GM18519 (cell line): ENCODE data around the gene EXOC6B.

Source experiments
- ATAC-seq: cut with Tn5 transposase; IDR thresholded peaks from one replicate; pipeline ENCODE4 v1.9.1; 2021; ENCODE audit warnings: mild to moderate bottlenecking, moderate library complexity; ENCODE audit not compliant: unreplicated experiment, low FRiP score

Gene EXOC6B

DNA sequence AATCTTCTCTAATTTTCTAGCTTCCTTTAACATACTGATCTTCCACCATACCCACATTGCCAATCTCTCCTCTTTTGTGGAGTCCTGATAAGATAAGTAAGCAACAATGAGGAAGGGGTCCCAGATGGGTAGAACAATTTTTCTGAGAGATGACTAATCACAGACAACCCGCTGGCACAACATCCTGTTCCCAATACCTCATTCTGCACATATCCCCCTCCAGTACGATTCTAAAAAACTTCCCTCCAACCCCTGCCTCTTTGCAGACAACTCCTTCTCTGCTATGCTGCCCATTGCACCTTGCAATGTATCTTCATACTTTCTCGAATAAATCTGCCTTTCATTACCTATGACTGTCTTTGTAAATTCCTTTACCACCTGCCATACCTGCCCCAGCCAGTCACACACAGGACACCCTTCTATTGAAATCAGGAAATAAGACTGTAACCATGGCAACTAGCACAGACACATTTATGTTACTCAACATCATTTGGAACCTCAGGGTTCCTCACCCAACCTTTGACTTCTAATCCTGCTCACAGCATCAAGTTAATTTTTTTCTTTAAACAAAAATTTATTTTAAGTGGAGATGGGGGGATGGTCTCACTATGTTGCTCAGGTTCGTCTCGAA is 7.4 kb upstream of the EXOC6B start:
- ATAC-seq = no peak

DNA sequence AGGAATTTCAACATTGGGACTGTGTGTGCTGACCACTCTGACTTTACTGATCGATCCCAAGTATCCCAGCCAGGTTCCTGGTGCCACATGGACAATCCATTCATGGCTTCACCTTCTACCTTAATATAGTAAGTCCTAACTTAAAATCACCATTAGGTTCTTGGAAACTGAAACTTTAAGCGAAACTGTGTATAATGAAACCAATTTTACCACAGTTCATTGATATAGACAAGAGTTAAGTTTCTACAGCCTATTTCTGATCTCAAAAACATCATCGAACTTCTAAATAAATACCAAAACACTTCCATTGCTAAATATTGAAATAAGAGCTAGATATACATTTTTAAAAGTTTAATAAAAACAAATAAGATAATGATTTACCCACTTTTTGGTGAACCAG is 4.4 kb upstream of the EXOC6B start:
- ATAC-seq = no peak

GRCh38 chr2:72828840-72829507 is 3.1 kb upstream of the EXOC6B start:
- ATAC-seq = no peak

DNA sequence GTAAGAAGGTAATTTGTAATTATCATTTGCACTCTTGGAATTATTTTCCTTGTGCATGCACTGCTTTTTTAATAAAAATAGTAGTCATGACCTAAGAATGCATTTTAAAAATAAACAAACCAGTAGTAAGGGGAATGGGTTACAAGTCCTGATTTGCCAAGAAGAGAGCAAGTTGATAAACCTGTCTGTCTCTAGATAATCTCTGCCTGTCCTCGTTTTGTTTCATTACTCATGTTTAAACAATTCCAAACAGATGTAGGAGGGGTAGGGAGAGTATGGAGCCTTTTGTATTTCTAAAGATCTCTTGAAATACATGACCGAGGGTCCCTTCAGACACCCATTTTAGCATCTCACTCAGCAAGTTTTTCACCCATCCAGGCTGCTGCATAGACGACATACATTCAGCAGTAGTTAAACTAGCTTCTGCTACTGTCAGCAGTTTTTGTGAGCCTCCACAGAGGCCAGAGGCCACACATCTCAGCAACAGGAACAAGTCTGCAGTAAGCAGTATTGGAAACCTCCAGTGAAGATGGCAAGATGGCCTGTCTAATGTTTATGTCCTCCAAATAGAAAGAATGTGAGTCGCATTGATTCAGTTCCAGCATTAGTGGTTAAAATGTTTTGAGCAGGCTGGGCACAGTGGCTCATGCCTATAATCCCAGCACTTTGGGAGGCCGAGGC is 2.3 kb upstream of the EXOC6B start:
- ATAC-seq = no peak

DNA sequence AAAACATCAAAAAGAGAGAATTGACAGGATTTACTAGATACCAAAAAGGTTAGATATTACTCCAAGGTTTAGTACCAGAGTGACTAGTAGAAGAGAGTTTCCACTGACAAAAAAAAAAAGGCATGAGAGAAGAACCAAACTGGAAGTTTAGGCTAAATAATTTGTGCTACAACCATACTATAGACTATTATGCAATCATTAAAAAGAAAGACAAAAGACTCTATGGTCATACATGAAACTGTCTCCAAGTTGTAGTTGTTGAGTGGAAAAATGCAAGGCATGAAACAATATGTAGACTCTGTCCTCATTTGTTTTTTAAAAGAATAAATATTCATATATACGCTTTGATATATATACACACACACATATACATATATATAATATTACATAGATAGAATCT is 1.7 kb upstream of the EXOC6B start:
- no peak for ATAC-seq

DNA sequence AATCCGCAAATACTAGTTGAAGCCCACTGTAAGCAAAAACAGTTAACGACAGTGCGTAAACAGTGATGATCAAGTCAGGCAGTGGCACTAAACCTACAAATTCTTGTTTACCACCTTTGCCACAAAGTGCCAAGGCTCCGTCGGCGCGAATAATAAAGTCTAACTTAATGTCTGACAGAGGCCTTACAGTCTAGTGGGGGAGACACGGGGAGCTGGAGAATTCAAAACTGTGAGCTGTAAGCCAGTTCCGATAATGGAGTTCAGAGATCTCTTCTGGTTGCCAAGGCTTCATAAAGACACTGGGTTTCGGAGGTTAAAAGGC is 284 bp upstream of the EXOC6B start:
- no peak for ATAC-seq

DNA sequence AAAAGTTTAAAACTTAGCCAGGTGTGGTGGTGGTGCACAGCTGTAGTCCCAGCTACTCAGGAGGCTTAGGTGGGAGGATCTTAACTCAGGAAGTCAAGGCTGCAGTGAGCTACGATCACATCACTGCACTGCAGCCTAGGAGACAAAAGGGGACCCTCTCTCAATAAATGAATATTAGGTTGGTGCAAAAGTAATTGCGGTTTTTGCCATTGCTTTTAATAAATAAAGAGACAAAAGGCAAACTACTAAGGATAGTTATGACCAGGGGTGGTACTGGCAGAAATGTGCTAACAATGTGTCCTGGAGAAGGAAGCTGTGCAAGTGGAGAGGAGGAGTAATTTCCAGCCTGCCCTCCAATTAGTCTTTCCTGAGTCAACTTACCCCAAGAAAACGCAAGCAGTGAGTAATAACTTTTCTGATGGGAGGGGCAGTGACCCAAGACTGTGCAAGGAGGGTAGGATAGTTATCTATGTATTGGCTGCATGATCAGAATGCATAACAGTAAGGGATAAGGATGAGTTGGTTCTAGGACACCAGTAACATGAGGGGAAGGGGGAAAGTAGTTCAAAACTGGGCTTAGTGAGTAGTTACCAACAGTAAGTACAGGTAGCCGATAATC is 1.5 kb downstream of the EXOC6B start:
- no peak for ATAC-seq

DNA sequence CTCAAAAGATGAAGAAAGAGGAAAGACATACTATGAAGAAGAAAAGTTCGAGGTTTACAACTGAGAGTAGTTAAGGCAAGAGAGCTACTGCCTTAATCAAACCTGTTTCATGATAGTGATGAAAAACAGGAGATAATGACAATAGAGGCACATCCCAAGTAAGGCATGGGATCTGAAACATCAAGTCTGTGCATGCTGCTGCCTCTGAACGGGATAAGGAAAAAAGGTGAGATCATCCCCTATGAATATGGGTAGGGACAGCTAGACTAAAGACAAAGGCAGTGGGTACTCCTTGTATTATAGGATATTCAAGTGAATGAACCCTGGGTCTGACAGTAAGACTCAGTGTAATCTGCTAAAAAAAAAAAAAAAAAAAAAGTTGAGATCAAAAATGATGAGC is 3.0 kb downstream of the EXOC6B start:
- no peak for ATAC-seq

DNA sequence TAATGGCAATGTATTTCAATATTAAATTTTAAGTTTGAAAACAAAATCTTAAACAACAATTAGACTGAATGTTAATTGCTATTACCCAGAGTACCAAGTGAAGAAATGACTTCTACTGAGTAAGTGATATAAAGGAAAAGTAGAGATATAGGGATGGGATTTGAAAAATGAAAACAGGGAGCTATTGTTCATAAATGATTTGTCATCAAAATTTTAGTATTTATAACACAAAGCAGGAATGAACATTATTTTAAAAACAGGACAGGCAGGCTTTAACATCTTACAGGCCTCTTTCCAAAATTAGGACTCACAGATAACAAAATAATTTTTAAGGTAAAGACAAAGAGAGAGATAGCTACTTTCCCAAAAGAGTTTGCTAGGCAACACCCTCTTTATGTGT is 3.9 kb downstream of the EXOC6B start:
- ATAC-seq = no peak

GRCh38 chr2:72821118-72821517 is 4.7 kb downstream of the EXOC6B start:
- no peak for ATAC-seq

- no peak for ATAC-seq
Measured at GRCh38 chr2:72819501-72819900, 6.3 kb downstream of the EXOC6B start.

- no peak for ATAC-seq
Measured at GRCh38 chr2:72815655-72816278, 10.1 kb downstream of the EXOC6B start.

- ATAC-seq = no peak
Measured at GRCh38 chr2:72813841-72814240, 12.0 kb downstream of the EXOC6B start.

DNA sequence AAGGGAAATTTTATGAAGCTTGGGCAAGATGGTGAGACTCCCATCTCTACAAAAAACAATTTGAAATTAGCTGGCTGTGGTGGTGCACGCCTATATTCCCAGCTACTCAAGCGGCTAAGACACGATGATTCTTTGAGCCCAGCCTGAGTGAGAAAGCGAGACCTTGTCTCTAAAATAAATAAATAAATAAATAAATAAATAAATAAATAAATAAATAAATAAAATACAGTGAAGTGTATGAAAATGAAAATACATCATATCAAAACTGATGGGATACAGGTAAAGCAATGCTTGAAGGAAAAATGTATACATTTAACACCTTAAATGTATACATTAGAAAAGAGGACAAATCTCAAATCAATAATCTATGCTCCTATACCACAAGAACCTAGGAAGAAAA is 15.7 kb downstream of the EXOC6B start:
- no peak for ATAC-seq

DNA sequence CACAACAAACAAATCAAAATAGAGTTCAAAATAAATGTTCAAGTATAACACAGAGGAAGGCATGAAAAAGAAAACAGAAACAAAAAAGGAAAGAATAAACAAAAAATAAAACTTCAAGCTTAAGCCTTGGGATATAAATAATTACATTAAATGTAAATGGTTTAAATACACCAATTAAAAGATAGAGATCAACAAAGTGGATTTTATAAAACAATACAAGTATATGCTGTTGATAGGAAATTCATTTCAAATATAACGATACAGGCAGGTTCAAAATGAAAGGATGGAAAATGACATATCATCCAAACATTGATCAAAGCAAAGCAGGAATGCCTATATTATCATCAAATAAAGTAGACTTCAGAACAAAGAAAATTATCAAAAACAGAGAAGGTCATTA is 16.7 kb downstream of the EXOC6B start:
- ATAC-seq = no peak

DNA sequence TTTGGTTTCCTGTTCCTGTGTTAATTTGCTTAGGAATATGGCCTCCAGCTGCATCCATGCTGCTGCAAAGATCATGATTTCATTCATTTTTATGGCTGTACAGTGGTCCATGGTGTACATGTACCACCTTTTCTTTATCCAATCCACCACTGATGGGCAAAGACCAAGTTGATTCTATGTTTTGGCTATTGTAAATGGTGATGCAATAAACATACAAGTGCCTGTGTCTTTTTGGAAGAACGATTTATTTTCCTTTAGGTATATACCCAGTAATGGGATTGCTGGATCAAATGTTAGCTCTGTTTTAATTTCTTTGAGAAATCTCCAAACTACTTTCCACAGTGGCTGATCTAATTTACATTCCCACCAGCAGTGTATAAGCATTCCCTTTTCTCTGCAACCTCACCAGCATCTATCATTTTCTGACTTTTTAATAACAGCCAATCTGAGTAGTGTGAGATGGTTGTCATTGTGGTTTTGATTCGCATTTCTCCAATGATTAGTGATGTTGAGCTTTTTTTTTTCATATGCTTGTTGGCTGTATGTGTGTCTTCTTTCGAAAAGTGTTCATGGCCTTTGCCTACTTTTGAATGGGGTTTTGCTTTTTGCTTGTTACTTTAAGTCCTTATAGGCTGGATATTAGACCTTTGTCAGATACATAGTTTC is 19.4 kb downstream of the EXOC6B start:
- no peak for ATAC-seq

DNA sequence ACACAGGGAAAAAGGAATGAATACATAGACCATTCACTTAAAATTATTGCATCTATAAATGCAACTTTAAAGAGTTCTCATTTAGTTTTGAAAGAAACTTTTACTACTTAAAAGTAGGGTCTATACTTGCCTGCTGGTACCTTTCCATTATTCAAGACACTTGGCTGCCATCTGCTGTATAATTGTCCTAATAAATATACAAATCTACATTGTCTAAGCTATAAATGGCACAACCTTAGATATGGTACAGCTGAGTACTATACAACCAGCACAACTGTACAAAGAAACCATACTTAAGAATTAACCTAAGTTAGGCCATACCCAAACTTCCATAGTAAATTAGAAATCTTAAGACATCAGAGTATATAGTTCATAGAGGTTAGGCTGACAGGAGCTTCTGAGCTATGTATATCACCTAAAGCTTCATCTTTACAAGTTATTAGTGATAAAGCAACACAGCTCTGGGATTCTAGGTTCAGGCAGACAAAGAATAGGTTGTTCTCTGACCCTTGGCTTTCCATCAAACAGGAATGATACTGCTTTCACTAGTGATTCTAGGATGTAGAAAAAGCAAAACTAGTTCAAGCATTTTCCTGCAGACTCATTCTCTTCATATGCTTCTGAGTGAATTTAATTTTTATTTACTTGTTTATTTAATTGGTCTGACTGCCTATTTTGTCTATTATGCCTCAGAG is 22.1 kb downstream of the EXOC6B start:
- no peak for ATAC-seq

GRCh38 chr2:72803151-72803550 is 22.7 kb downstream of the EXOC6B start:
- no peak for ATAC-seq

DNA sequence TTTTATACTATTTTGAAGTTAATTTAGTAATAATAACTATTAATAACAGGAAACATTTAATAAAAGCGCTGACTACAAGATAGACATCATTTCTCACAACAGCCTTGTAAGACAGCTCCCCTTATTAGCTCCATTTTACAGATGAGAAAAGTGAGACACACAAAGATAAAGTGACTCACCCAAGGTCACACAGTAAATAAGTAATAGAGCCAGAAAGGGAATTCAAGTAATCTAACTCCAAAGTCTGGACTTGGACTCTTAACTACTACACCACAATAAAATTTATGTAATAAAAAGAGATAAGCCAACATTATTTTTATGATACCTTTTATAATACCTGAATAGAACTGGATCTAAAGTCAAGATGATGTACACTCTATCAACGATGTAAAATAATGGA is 25.3 kb downstream of the EXOC6B start:
- no peak for ATAC-seq

DNA sequence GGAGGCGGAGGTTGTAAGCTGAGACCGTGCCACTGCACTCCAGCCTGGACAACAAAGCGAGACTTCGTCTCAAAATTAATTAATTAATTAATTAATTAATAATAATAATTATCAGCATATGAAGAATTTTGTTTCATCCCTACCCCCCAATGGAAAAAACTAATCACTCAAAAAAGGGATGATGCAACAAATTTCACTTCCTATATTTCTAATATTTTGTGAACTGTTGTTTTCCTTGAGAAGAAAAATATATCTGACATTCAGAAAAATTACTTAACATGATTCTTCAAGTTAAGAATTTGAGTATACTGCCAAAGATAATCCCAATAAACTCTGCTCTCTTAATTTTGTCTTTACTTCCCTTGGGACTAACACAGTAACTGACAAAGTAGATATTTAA is 28.1 kb downstream of the EXOC6B start:
- no peak for ATAC-seq
